ENCODE results near the gene GHRHR. TPM values are rescaled to one million over a fixed set of nuclear protein-coding genes. Genes with fewer than 3 reads are reported as not detected.

The GHRHR gene
- total RNA-seq, 1 donor from 2014 or later, result not detected

GRCh38 chr7:30994206-30995100, 30.7 kb downstream of the GHRHR start:
- peaks cover 10% of the 10 kb centered on the region for H3K27me3 Mint-ChIP-seq
- no peaks in the 10 kb centered on the region for H3K36me3 Mint-ChIP-seq (ENCODE audit: insufficient read depth)
- peaks cover 3% of the 10 kb centered on the region for H3K9me3 Mint-ChIP-seq (ENCODE audit: low read depth)
- DNase-seq (ENCODE audit: low spot score, unreplicated experiment), result no peak
- peaks cover 3% of the 10 kb centered on the region for H3K4me1 Mint-ChIP-seq (ENCODE audit: low read depth)
- no peak overlapping the region for H3K27ac Mint-ChIP-seq
- no peak overlapping the region for H3K4me3 Mint-ChIP-seq (ENCODE audit: low read depth)
- no peak for TF ChIP-seq CTCF (IDR thresholded peaks at IDR 0.05; ENCODE audit: unreplicated experiment)

- no peak for DNase-seq (ENCODE audit: low spot score, unreplicated experiment)
- Mint-ChIP-seq H3K9me3 (ENCODE audit: low read depth) (peaks cover 3% of the 10 kb centered on the region), H3K4me1 (ENCODE audit: low read depth) (no peaks in the 10 kb centered on the region), H3K27me3 (peaks cover 10% of the 10 kb centered on the region), H3K4me3 (ENCODE audit: low read depth) (no peak overlapping the region), H3K27ac (no peak overlapping the region), H3K36me3 (ENCODE audit: insufficient read depth) (no peaks in the 10 kb centered on the region)
- TF ChIP-seq CTCF (IDR thresholded peaks at IDR 0.05; ENCODE audit: unreplicated experiment), result no peak
These were observed 31.8 kb downstream of the GHRHR start for GRCh38 chr7:30995536-30995935.

GRCh38 chr7:30996256-30996655, 32.5 kb downstream of the GHRHR start:
- peaks cover 3% of the 10 kb centered on the region for H3K9me3 Mint-ChIP-seq (ENCODE audit: low read depth)
- H3K27me3 Mint-ChIP-seq, result peaks cover 13% of the 10 kb centered on the region
- TF ChIP-seq CTCF (IDR thresholded peaks at IDR 0.05; ENCODE audit: unreplicated experiment), result no peak
- no peak overlapping the region for H3K4me3 Mint-ChIP-seq (ENCODE audit: low read depth)
- H3K4me1 Mint-ChIP-seq (ENCODE audit: low read depth), result no peaks in the 10 kb centered on the region
- DNase-seq (ENCODE audit: low spot score, unreplicated experiment), result no peak
- no peak overlapping the region for H3K27ac Mint-ChIP-seq
- no peaks in the 10 kb centered on the region for H3K36me3 Mint-ChIP-seq (ENCODE audit: insufficient read depth)

- Mint-ChIP-seq H3K4me3 (ENCODE audit: low read depth) (no peak overlapping the region), H3K36me3 (ENCODE audit: insufficient read depth) (no peaks in the 10 kb centered on the region), H3K4me1 (ENCODE audit: low read depth) (no peaks in the 10 kb centered on the region), H3K27ac (no peak overlapping the region), H3K9me3 (ENCODE audit: low read depth) (peaks cover 3% of the 10 kb centered on the region), H3K27me3 (peaks cover 13% of the 10 kb centered on the region)
- DNase-seq (ENCODE audit: low spot score, unreplicated experiment), result no peak
- no peak for TF ChIP-seq CTCF (IDR thresholded peaks at IDR 0.05; ENCODE audit: unreplicated experiment)
These were observed 33.1 kb downstream of the GHRHR start for GRCh38 chr7:30996883-30997282.

- Mint-ChIP-seq H3K36me3 (ENCODE audit: insufficient read depth) (no peaks in the 10 kb centered on the region), H3K27me3 (peaks cover 13% of the 10 kb centered on the region), H3K4me1 (ENCODE audit: low read depth) (no peaks in the 10 kb centered on the region), H3K27ac (peak overlapping the region; percentile 34), H3K4me3 (ENCODE audit: low read depth) (no peak overlapping the region), H3K9me3 (ENCODE audit: low read depth) (peaks cover 3% of the 10 kb centered on the region)
- no peak for DNase-seq (ENCODE audit: low spot score, unreplicated experiment)
- TF ChIP-seq CTCF (IDR thresholded peaks at IDR 0.05; ENCODE audit: unreplicated experiment), result no peak
These were observed 33.6 kb downstream of the GHRHR start for GRCh38 chr7:30997316-30997715.

All from progenitor cell of endocrine pancreas (in vitro differentiated cells).